ENCODE data around the gene MED20. TPM values are rescaled to one million over a fixed set of nuclear protein-coding genes. Genes with fewer than 3 reads are reported as not detected.
A peak's percentile ranks its signal among the peaks of the same experiment; 100 is the strongest.

MED20 gene
- total RNA-seq, 5 donors from 2014 or later (not counting 1 experiment from before 2014, with no cell fraction given): 5.4 to 12.1 (median 11.1) TPM

- no CpG with 5 or more reads among the region's 2 CpGs for WGBS (ENCODE audit: insufficient coverage)
- H3K4me3 ChIP-seq (ENCODE audit: control insufficient read depth in 1 of 2, extremely low read depth in 1 of 2, low read length in 1 of 2): no peak overlapping the region
- H3K4me1 ChIP-seq (ENCODE audit: control insufficient read depth in 1 of 2, extremely low read depth in 1 of 2, insufficient read depth in 2 of 2, low read length in 2 of 2): peaks cover 0 to 2% of the 10 kb centered on the region in 2 experiments
- ChIA-PET CTCF (no interaction called here), POLR2A (interaction anchor here in 1 of 2 donors (0.5 to 0.6 kb wide), 2 partner anchors 18 to 31 kb away, joined by 5 read pairs; no protein-coding TSS in a partner anchor)
- H3K36me3 Mint-ChIP-seq: peaks cover 28% of the 10 kb centered on the region
- no peak for ATAC-seq (replicated peaks in 1 of 4)
- H3K4me3 Mint-ChIP-seq: no peak overlapping the region
- H3K36me3 ChIP-seq (ENCODE audit: control insufficient read depth in 2 of 2, extremely low read depth in 1 of 2, insufficient read depth in 1 of 2, low read length in 1 of 2): peaks cover 0 to 29% of the 10 kb centered on the region in 2 donors
- no peaks in the 10 kb centered on the region for H3K27me3 ChIP-seq (replicated peaks in 1 of 2; ENCODE audit: control insufficient read depth in 2 of 2, extremely low read depth in 1 of 2, insufficient read depth in 2 of 2, low read length in 1 of 2)
- H3K27ac Mint-ChIP-seq: no peak overlapping the region
- H3K27me3 Mint-ChIP-seq: no peaks in the 10 kb centered on the region
- no peaks in the 10 kb centered on the region for H3K9me3 ChIP-seq
- no peaks in the 10 kb centered on the region for H3K9me3 Mint-ChIP-seq
- peaks cover 7 to 18% (median 13%) of the 10 kb centered on the region in 3 donors for H3K4me1 Mint-ChIP-seq
- H3K27ac ChIP-seq (ENCODE audit: low read length): no peak overlapping the region
- DNase-seq: no peak
Measured at GRCh38 chr6:41914343-41914742, 6.6 kb downstream of the MED20 start.

- peaks cover 0 to 7% of the 10 kb centered on the region in 2 experiments for H3K4me1 ChIP-seq (ENCODE audit: control insufficient read depth in 1 of 2, extremely low read depth in 1 of 2, insufficient read depth in 2 of 2, low read length in 2 of 2)
- H3K27me3 ChIP-seq (replicated peaks in 1 of 2; ENCODE audit: control insufficient read depth in 2 of 2, extremely low read depth in 1 of 2, insufficient read depth in 2 of 2, low read length in 1 of 2): no peaks in the 10 kb centered on the region
- H3K36me3 ChIP-seq (ENCODE audit: control insufficient read depth in 2 of 2, extremely low read depth in 1 of 2, insufficient read depth in 1 of 2, low read length in 1 of 2): peaks cover 0 to 43% of the 10 kb centered on the region in 2 donors
- CTCF ChIA-PET: no interaction called here
- H3K27ac ChIP-seq (ENCODE audit: low read length): no peak overlapping the region
- ATAC-seq (replicated peaks in 1 of 4): no peak
- no CpG with 5 or more reads among the region's 1 CpG for WGBS (ENCODE audit: insufficient coverage)
- Mint-ChIP-seq H3K4me1 (peaks cover 10 to 26% (median 20%) of the 10 kb centered on the region in 3 donors), H3K27me3 (no peaks in the 10 kb centered on the region), H3K4me3 (no peak overlapping the region), H3K9me3 (no peaks in the 10 kb centered on the region), H3K36me3 (peaks cover 42% of the 10 kb centered on the region), H3K27ac (no peak overlapping the region)
- POLR2A ChIA-PET: no interaction called here
- H3K9me3 ChIP-seq: no peaks in the 10 kb centered on the region
- H3K4me3 ChIP-seq (ENCODE audit: control insufficient read depth in 1 of 2, extremely low read depth in 1 of 2, low read length in 1 of 2): no peak overlapping the region
- DNase-seq: no peak
Measured at GRCh38 chr6:41909727-41910126, 11.2 kb downstream of the MED20 start.

- Mint-ChIP-seq H3K36me3 (peaks cover 16% of the 10 kb centered on the region), H3K27me3 (no peaks in the 10 kb centered on the region), H3K27ac (no peak overlapping the region), H3K4me3 (no peak overlapping the region), H3K4me1 (peaks cover 14 to 26% (median 23%) of the 10 kb centered on the region in 3 donors), H3K9me3 (no peaks in the 10 kb centered on the region)
- 64% methylated on average over 1 of the region's 1 CpG for WGBS (ENCODE audit: insufficient coverage)
- no peak overlapping the region for H3K4me3 ChIP-seq (ENCODE audit: control insufficient read depth in 1 of 2, extremely low read depth in 1 of 2, low read length in 1 of 2)
- H3K27me3 ChIP-seq (replicated peaks in 1 of 2; ENCODE audit: control insufficient read depth in 2 of 2, extremely low read depth in 1 of 2, insufficient read depth in 2 of 2, low read length in 1 of 2): no peaks in the 10 kb centered on the region
- POLR2A ChIA-PET: no interaction called here
- CTCF ChIA-PET: interaction anchor here in 1 of 2 donors (0.9 to 1.7 kb wide), 2 partner anchors 19 to 143 kb away, joined by 4 to 7 read pairs; partner anchors contain the start of genes BYSL and MED20
- peaks cover 0 to 16% of the 10 kb centered on the region in 2 donors for H3K36me3 ChIP-seq (ENCODE audit: control insufficient read depth in 2 of 2, extremely low read depth in 1 of 2, insufficient read depth in 1 of 2, low read length in 1 of 2)
- DNase-seq (peak in 34 of 35 experiments; percentile 19 to 80 (median 48)), ATAC-seq (replicated peaks in 1 of 4) (peak; percentile 50 to 83 (median 70))
- H3K27ac ChIP-seq (ENCODE audit: low read length): no peak overlapping the region
- peaks cover 2 to 7% of the 10 kb centered on the region in 2 experiments for H3K4me1 ChIP-seq (ENCODE audit: control insufficient read depth in 1 of 2, extremely low read depth in 1 of 2, insufficient read depth in 2 of 2, low read length in 2 of 2)
- H3K9me3 ChIP-seq: no peaks in the 10 kb centered on the region
Measured at GRCh38 chr6:41901882-41902519, 18.9 kb downstream of the MED20 start.

- WGBS (ENCODE audit: insufficient coverage): no CpG with 5 or more reads among the region's 1 CpG
- Histone ChIP-seq H3K4me3 (ENCODE audit: control insufficient read depth in 1 of 2, extremely low read depth in 1 of 2, low read length in 1 of 2) (no peak overlapping the region), H3K36me3 (ENCODE audit: control insufficient read depth in 2 of 2, extremely low read depth in 1 of 2, insufficient read depth in 1 of 2, low read length in 1 of 2) (peaks cover 0 to 6% of the 10 kb centered on the region in 2 donors), H3K4me1 (ENCODE audit: control insufficient read depth in 1 of 2, extremely low read depth in 1 of 2, insufficient read depth in 2 of 2, low read length in 2 of 2) (peaks cover 10 to 12% of the 10 kb centered on the region in 2 experiments), H3K9me3 (no peaks in the 10 kb centered on the region), H3K27ac (ENCODE audit: low read length) (no peak overlapping the region), H3K27me3 (replicated peaks in 1 of 2; ENCODE audit: control insufficient read depth in 2 of 2, extremely low read depth in 1 of 2, insufficient read depth in 2 of 2, low read length in 1 of 2) (no peaks in the 10 kb centered on the region)
- CTCF ChIA-PET: interaction anchor here in 1 of 2 donors (0.9 kb wide), 1 partner anchor 20 kb away, joined by 4 read pairs; the partner anchor contains the start of genes BYSL and MED20
- H3K27ac Mint-ChIP-seq: no peak overlapping the region
- no peaks in the 10 kb centered on the region for H3K27me3 Mint-ChIP-seq
- no peak overlapping the region for H3K4me3 Mint-ChIP-seq
- ATAC-seq (replicated peaks in 1 of 4) (no peak), DNase-seq (no peak)
- peaks cover 9% of the 10 kb centered on the region for H3K36me3 Mint-ChIP-seq
- H3K9me3 Mint-ChIP-seq: no peaks in the 10 kb centered on the region
- POLR2A ChIA-PET: no interaction called here
- H3K4me1 Mint-ChIP-seq: peaks cover 20 to 29% (median 25%) of the 10 kb centered on the region in 3 donors
Measured at GRCh38 chr6:41900861-41901260, 20.1 kb downstream of the MED20 start.

- ATAC-seq (replicated peaks in 1 of 4) (no peak), DNase-seq (no peak)
- Mint-ChIP-seq H3K27ac (peak overlapping the region; percentile 70 to 88), H3K27me3 (no peaks in the 10 kb centered on the region), H3K36me3 (no peaks in the 10 kb centered on the region), H3K4me3 (peak overlapping the region in 1 of 3 donors; percentile 31), H3K9me3 (no peaks in the 10 kb centered on the region), H3K4me1 (peaks cover 9 to 17% (median 11%) of the 10 kb centered on the region in 3 donors)
- peaks cover 15 to 21% of the 10 kb centered on the region in 2 experiments for H3K4me1 ChIP-seq (ENCODE audit: control insufficient read depth in 1 of 2, extremely low read depth in 1 of 2, insufficient read depth in 2 of 2, low read length in 2 of 2)
- WGBS (ENCODE audit: insufficient coverage): no CpG with 5 or more reads among the region's 3 CpGs
- peaks cover 0 to 2% of the 10 kb centered on the region in 2 donors for H3K36me3 ChIP-seq (ENCODE audit: control insufficient read depth in 2 of 2, extremely low read depth in 1 of 2, insufficient read depth in 1 of 2, low read length in 1 of 2)
- no peaks in the 10 kb centered on the region for H3K9me3 ChIP-seq
- ChIA-PET CTCF (interaction anchor here (0.6 to 2.5 kb wide), 7 partner anchors 25 to 318 kb away, joined by 4 to 23 read pairs (median 6); partner anchors contain the start of genes BYSL (in 1 of the 2), MED20 (in 1 of the 2), TAF8 (in 1 of the 2) and TOMM6 (in 1 of the 2)), POLR2A (interaction anchor here in 1 of 2 donors (0.7 kb wide), 2 partner anchors 18 to 144 kb away, joined by 5 to 11 read pairs; no protein-coding TSS in a partner anchor)
- peaks cover 0 to 6% of the 10 kb centered on the region in 2 experiments for H3K27me3 ChIP-seq (replicated peaks in 1 of 2; ENCODE audit: control insufficient read depth in 2 of 2, extremely low read depth in 1 of 2, insufficient read depth in 2 of 2, low read length in 1 of 2)
- H3K4me3 ChIP-seq (ENCODE audit: control insufficient read depth in 1 of 2, extremely low read depth in 1 of 2, low read length in 1 of 2): peak overlapping the region in 1 of 2 donors; percentile 92
- H3K27ac ChIP-seq (ENCODE audit: low read length): peak overlapping the region; percentile 59
Measured at GRCh38 chr6:41896281-41896680, 24.7 kb downstream of the MED20 start.

Measured in T-cell (primary cell).